ENCODE measurements around the gene B3GALT6. TPM values are rescaled to one million over a fixed set of nuclear protein-coding genes. Genes with fewer than 3 reads are reported as not detected.
A peak's percentile ranks its signal among the peaks of the same experiment; 100 is the strongest.

Gene B3GALT6
- total RNA-seq, 2 donors from 2014 or later: 24.8 to 31.5 TPM

- no peaks in the 10 kb centered on the region for H3K27me3 Mint-ChIP-seq (ENCODE audit: insufficient read depth)
- H3K27ac ChIP-seq (ENCODE audit: low read depth, low read length): no peak overlapping the region
- H3K36me3 Mint-ChIP-seq (ENCODE audit: low read depth): peaks cover 21% of the 10 kb centered on the region
- H3K4me1 Mint-ChIP-seq: peaks cover 8% of the 10 kb centered on the region
- 95% methylated on average over 15 of the region's 15 CpGs for whole genome bisulfite sequencing, 2 experiments (ENCODE audit: insufficient coverage in 1 of 2, insufficient read length in 1 of 2)
- peaks cover 6% of the 10 kb centered on the region for H3K9me3 Mint-ChIP-seq
- H3K9me3 ChIP-seq (ENCODE audit: control insufficient read depth, low read length): no peaks in the 10 kb centered on the region
- H3K27me3 ChIP-seq (ENCODE audit: control insufficient read depth, insufficient read depth, low read length, poor library complexity, severe bottlenecking): no peaks in the 10 kb centered on the region
- peak overlapping the region; percentile 10 for H3K27ac Mint-ChIP-seq
- no peaks in the 10 kb centered on the region for H3K4me1 ChIP-seq (ENCODE audit: control insufficient read depth, insufficient read depth, low read length)
- H3K4me3 ChIP-seq (ENCODE audit: low read length): peak overlapping the region; percentile 64
- no peak for TF ChIP-seq CTCF (conservative IDR thresholded peaks at IDR 0.05)
- H3K36me3 ChIP-seq (ENCODE audit: control insufficient read depth, insufficient read depth, low read length): peaks cover 15% of the 10 kb centered on the region
- H3K4me3 Mint-ChIP-seq: peak overlapping the region; percentile 37
- no peak overlapping the region for H3K9ac ChIP-seq (ENCODE audit: extremely low read depth, low read length, poor library complexity, severe bottlenecking)
- DNase-seq: no peak
Measured at GRCh38 chr1:1233567-1233892, 1.5 kb downstream of the B3GALT6 start.

GRCh38 chr1:1234180-1234808 is 2.3 kb downstream of the B3GALT6 start:
- no peak overlapping the region for H3K9ac ChIP-seq (ENCODE audit: extremely low read depth, low read length, poor library complexity, severe bottlenecking)
- H3K27me3 ChIP-seq (ENCODE audit: control insufficient read depth, insufficient read depth, low read length, poor library complexity, severe bottlenecking): no peaks in the 10 kb centered on the region
- Mint-ChIP-seq H3K27me3 (ENCODE audit: insufficient read depth) (no peaks in the 10 kb centered on the region), H3K27ac (no peak overlapping the region), H3K36me3 (ENCODE audit: low read depth) (peaks cover 21% of the 10 kb centered on the region), H3K4me1 (peaks cover 8% of the 10 kb centered on the region), H3K4me3 (peak overlapping the region; percentile 37), H3K9me3 (peaks cover 6% of the 10 kb centered on the region)
- no peaks in the 10 kb centered on the region for H3K4me1 ChIP-seq (ENCODE audit: control insufficient read depth, insufficient read depth, low read length)
- DNase-seq: no peak
- WGBS, 2 experiments (ENCODE audit: insufficient coverage in 1 of 2, insufficient read length in 1 of 2): 95 to 98% methylated on average over 25 to 28 of the region's 28 CpGs
- no peak for TF ChIP-seq CTCF (conservative IDR thresholded peaks at IDR 0.05)
- H3K4me3 ChIP-seq (ENCODE audit: low read length): peak overlapping the region; percentile 64
- no peaks in the 10 kb centered on the region for H3K9me3 ChIP-seq (ENCODE audit: control insufficient read depth, low read length)
- H3K27ac ChIP-seq (ENCODE audit: low read depth, low read length): no peak overlapping the region
- H3K36me3 ChIP-seq (ENCODE audit: control insufficient read depth, insufficient read depth, low read length): peaks cover 7% of the 10 kb centered on the region

GRCh38 chr1:1235016-1235744 is 3.1 kb downstream of the B3GALT6 start:
- WGBS, 2 experiments (ENCODE audit: insufficient coverage in 1 of 2, insufficient read length in 1 of 2): 91 to 95% methylated on average over 21 to 27 of the region's 27 CpGs
- H3K9me3 Mint-ChIP-seq: peaks cover 6% of the 10 kb centered on the region
- Histone ChIP-seq H3K27me3 (ENCODE audit: control insufficient read depth, insufficient read depth, low read length, poor library complexity, severe bottlenecking) (no peaks in the 10 kb centered on the region), H3K9me3 (ENCODE audit: control insufficient read depth, low read length) (no peaks in the 10 kb centered on the region), H3K9ac (ENCODE audit: extremely low read depth, low read length, poor library complexity, severe bottlenecking) (no peak overlapping the region), H3K4me1 (ENCODE audit: control insufficient read depth, insufficient read depth, low read length) (no peaks in the 10 kb centered on the region), H3K4me3 (ENCODE audit: low read length) (no peak overlapping the region), H3K27ac (ENCODE audit: low read depth, low read length) (no peak overlapping the region), H3K36me3 (ENCODE audit: control insufficient read depth, insufficient read depth, low read length) (peaks cover 3% of the 10 kb centered on the region)
- no peak for TF ChIP-seq CTCF (conservative IDR thresholded peaks at IDR 0.05)
- peaks cover 14% of the 10 kb centered on the region for H3K36me3 Mint-ChIP-seq (ENCODE audit: low read depth)
- no peak overlapping the region for H3K27ac Mint-ChIP-seq
- no peak for DNase-seq
- H3K4me3 Mint-ChIP-seq: no peak overlapping the region
- H3K27me3 Mint-ChIP-seq (ENCODE audit: insufficient read depth): no peaks in the 10 kb centered on the region
- peaks cover 8% of the 10 kb centered on the region for H3K4me1 Mint-ChIP-seq

All from endodermal cell (in vitro differentiated cells).